ENCODE measurements around the gene SLC29A1. TPM values are rescaled to one million over a fixed set of nuclear protein-coding genes. Genes with fewer than 3 reads are reported as not detected.
A peak's percentile ranks its signal among the peaks of the same experiment; 100 is the strongest.

The SLC29A1 gene
- total and polyA plus RNA-seq, 9 of the 15 experiments (the other 6 are each of a cell fraction or from before 2014, with no cell fraction given): 18.9 to 170 (median 57.7) TPM

DNA sequence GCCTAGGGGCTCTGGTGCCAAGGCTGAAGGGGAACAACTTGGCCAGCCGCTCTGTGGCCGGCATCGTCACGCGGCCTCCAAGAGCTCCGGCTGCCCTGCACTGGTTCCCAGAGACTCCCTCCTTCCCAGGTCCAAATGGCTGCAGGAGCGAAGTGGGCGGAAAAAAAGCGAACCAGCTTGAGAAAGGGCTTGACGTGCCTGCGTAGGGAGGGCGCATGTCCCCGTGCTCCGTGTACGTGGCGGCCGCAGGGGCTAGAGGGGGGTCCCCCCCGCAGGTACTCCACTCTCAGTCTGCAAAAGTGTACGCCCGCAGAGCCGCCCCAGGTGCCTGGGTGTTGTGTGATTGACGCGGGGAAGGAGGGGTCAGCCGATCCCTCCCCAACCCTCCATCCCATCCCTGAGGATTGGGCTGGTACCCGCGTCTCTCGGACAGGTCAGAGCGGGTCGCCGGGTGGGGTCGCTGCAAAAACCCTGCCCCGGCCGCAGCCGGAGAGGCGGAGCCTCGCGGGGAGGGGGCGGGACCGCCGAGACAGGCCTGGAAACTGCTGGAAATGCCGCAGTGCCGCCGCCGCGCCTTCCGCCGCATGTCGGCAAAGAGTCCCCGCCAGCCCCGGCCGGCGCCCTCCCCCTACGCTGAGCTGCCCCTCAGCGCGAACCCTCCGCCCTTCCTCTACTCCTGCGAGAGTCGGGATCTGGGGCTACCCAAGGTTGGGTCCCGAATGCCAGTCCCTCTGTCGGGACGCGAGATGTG lies 22.7 kb downstream of the SLC29A1 start (continued):
- TF ChIP-seq SMAD3 (CRISPR knock-in tag; conservative IDR thresholded peaks at IDR 0.05): no peak
- TF ChIP-seq HDAC2 (IDR thresholded peaks at IDR 0.05): peak; percentile 67
- peak; percentile 64 for TF ChIP-seq PHF20 (IDR thresholded peaks at IDR 0.05; ENCODE audit: partially characterized antibody)
- 0 out of 2 replicates have a peak, but pooled peaks have one; percentile 4 for TF ChIP-seq ZFP1 (CRISPR knock-in tag; IDR thresholded peaks at IDR 0.05)
- TF ChIP-seq, protein P1, sequence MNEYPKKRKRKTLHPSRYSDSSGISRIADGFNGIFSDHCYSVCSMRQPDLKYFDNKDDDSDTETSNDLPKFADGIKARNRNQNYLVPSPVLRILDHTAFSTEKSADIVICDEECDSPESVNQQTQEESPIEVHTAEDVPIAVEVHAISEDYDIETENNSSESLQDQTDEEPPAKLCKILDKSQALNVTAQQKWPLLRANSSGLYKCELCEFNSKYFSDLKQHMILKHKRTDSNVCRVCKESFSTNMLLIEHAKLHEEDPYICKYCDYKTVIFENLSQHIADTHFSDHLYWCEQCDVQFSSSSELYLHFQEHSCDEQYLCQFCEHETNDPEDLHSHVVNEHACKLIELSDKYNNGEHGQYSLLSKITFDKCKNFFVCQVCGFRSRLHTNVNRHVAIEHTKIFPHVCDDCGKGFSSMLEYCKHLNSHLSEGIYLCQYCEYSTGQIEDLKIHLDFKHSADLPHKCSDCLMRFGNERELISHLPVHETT (CRISPR knock-in tag; conservative IDR thresholded peaks at IDR 0.05 in 1 of 2, IDR thresholded peaks at IDR 0.05 in 1 of 2): peak in 1 of 2 experiments; percentile 75; a peak in 2 of 4 replicates
- peak; percentile 31; the same call in 1 of the 2 replicates for TF ChIP-seq ARID1B (IDR thresholded peaks at IDR 0.05)
- TF ChIP-seq, protein P2, sequence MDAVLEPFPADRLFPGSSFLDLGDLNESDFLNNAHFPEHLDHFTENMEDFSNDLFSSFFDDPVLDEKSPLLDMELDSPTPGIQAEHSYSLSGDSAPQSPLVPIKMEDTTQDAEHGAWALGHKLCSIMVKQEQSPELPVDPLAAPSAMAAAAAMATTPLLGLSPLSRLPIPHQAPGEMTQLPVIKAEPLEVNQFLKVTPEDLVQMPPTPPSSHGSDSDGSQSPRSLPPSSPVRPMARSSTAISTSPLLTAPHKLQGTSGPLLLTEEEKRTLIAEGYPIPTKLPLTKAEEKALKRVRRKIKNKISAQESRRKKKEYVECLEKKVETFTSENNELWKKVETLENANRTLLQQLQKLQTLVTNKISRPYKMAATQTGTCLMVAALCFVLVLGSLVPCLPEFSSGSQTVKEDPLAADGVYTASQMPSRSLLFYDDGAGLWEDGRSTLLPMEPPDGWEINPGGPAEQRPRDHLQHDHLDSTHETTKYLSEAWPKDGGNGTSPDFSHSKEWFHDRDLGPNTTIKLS (IDR thresholded peaks at IDR 0.05; ENCODE audit: borderline replicate concordance, low read depth): peak; percentile 84; the same call in 1 of the 2 replicates
- TF ChIP-seq ZNF586 (CRISPR knock-in tag; conservative IDR thresholded peaks at IDR 0.05): no peak
- TF ChIP-seq, protein P3, sequence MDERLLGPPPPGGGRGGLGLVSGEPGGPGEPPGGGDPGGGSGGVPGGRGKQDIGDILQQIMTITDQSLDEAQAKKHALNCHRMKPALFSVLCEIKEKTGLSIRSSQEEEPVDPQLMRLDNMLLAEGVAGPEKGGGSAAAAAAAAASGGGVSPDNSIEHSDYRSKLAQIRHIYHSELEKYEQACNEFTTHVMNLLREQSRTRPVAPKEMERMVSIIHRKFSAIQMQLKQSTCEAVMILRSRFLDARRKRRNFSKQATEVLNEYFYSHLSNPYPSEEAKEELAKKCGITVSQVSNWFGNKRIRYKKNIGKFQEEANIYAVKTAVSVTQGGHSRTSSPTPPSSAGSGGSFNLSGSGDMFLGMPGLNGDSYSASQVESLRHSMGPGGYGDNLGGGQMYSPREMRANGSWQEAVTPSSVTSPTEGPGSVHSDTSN (CRISPR knock-in tag; IDR thresholded peaks at IDR 0.05; ENCODE audit: low read depth): peak; percentile 38; the same call in 1 of the 2 replicates
- TF ChIP-seq, protein P3 (tag; conservative IDR thresholded peaks at IDR 0.05; ENCODE audit: low read depth): peak; percentile 72
- TF ChIP-seq FOXA3 (CRISPR knock-in tag; conservative IDR thresholded peaks at IDR 0.05 in 1 of 2, IDR thresholded peaks at IDR 0.05 in 1 of 2): peak in 1 of 2 experiments; percentile 56; a peak in 1 of 4 replicates
- peak; percentile 27; the same call in 1 of the 2 replicates for TF ChIP-seq SOX6 (IDR thresholded peaks at IDR 0.05)
- 0 out of 2 replicates have a peak, but pooled peaks have one; percentile 69 for TF ChIP-seq SREBF1 (IDR thresholded peaks at IDR 0.05; ENCODE audit: borderline replicate concordance, low read depth, low read length)
- no peak; the same call in 1 of the 2 replicates for TF ChIP-seq POLR2G (IDR thresholded peaks at IDR 0.05; ENCODE audit: low read depth, low read length)
- 0 out of 2 replicates have a peak, but pooled peaks have one; percentile 34 for TF ChIP-seq TGIF2 (CRISPR knock-in tag; IDR thresholded peaks at IDR 0.05)
- TF ChIP-seq, protein P4, sequence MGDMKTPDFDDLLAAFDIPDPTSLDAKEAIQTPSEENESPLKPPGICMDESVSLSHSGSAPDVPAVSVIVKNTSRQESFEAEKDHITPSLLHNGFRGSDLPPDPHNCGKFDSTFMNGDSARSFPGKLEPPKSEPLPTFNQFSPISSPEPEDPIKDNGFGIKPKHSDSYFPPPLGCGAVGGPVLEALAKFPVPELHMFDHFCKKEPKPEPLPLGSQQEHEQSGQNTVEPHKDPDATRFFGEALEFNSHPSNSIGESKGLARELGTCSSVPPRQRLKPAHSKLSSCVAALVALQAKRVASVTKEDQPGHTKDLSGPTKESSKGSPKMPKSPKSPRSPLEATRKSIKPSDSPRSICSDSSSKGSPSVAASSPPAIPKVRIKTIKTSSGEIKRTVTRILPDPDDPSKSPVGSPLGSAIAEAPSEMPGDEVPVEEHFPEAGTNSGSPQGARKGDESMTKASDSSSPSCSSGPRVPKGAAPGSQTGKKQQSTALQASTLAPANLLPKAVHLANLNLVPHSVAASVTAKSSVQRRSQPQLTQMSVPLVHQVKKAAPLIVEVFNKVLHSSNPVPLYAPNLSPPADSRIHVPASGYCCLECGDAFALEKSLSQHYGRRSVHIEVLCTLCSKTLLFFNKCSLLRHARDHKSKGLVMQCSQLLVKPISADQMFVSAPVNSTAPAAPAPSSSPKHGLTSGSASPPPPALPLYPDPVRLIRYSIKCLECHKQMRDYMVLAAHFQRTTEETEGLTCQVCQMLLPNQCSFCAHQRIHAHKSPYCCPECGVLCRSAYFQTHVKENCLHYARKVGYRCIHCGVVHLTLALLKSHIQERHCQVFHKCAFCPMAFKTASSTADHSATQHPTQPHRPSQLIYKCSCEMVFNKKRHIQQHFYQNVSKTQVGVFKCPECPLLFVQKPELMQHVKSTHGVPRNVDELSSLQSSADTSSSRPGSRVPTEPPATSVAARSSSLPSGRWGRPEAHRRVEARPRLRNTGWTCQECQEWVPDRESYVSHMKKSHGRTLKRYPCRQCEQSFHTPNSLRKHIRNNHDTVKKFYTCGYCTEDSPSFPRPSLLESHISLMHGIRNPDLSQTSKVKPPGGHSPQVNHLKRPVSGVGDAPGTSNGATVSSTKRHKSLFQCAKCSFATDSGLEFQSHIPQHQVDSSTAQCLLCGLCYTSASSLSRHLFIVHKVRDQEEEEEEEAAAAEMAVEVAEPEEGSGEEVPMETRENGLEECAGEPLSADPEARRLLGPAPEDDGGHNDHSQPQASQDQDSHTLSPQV (IDR thresholded peaks at IDR 0.05): 0 out of 2 replicates have a peak, but pooled peaks have one; percentile 3
